Measurements from ENCODE around the gene ELL. TPM values are rescaled to one million over a fixed set of nuclear protein-coding genes. Genes with fewer than 3 reads are reported as not detected.
A peak's percentile ranks its signal among the peaks of the same experiment; 100 is the strongest.

The ELL gene
- total and polyA plus RNA-seq, 9 of the 15 experiments (the other 6 are each of a cell fraction or from before 2014, with no cell fraction given): 0.24 to 22.5 (median 4.1) TPM

- TF ChIP-seq SNRNP70 (optimal IDR thresholded peaks at IDR 0.05; ENCODE audit: low read depth, low read length): no peak
- peak; percentile 59 to 67 (median 60) for TF ChIP-seq CTCF (IDR thresholded peaks at IDR 0.05 in 2 of 3, conservative IDR thresholded peaks at IDR 0.05 in 1 of 3; ENCODE audit: insufficient read depth in 2 of 3, low read depth in 1 of 3, low read length in 3 of 3)
- no peak for TF ChIP-seq CBX1 (IDR thresholded peaks at IDR 0.05; ENCODE audit: low read depth)
- TF ChIP-seq POLR2AphosphoS2 (IDR thresholded peaks at IDR 0.05; ENCODE audit: low read length): no peak
- no peak for TF ChIP-seq ATF4 (CRISPR knock-in tag; IDR thresholded peaks at IDR 0.05)
- TF ChIP-seq CEBPG (CRISPR knock-in tag; IDR thresholded peaks at IDR 0.05): no peak
- no peak for TF ChIP-seq CEBPG (tag; conservative IDR thresholded peaks at IDR 0.05 in 1 of 2, IDR thresholded peaks at IDR 0.05 in 1 of 2)
- 0 out of 4 replicates have a peak, but pooled peaks of 1 of the 2 experiments have one; percentile 27 for TF ChIP-seq NRF1 (conservative IDR thresholded peaks at IDR 0.05 in 1 of 2, IDR thresholded peaks at IDR 0.05 in 1 of 2)
- no peak for TF ChIP-seq MCM5 (IDR thresholded peaks at IDR 0.05; ENCODE audit: low read depth)
- no peak for TF ChIP-seq ZMIZ1 (IDR thresholded peaks at IDR 0.05; ENCODE audit: low read depth in 2 of 2, low read length in 2 of 2)
- no peak for TF ChIP-seq ZNF764 (CRISPR knock-in tag; IDR thresholded peaks at IDR 0.05; ENCODE audit: low read depth)
- TF ChIP-seq CC2D1A (IDR thresholded peaks at IDR 0.05): no peak
- peak; percentile 35; the same call in 1 of the 2 replicates for TF ChIP-seq SMC3 (conservative IDR thresholded peaks at IDR 0.05; ENCODE audit: insufficient read depth, low read depth, low read length)
- TF ChIP-seq ADNP (tag; IDR thresholded peaks at IDR 0.05): no peak
- TF ChIP-seq, protein P1, sequence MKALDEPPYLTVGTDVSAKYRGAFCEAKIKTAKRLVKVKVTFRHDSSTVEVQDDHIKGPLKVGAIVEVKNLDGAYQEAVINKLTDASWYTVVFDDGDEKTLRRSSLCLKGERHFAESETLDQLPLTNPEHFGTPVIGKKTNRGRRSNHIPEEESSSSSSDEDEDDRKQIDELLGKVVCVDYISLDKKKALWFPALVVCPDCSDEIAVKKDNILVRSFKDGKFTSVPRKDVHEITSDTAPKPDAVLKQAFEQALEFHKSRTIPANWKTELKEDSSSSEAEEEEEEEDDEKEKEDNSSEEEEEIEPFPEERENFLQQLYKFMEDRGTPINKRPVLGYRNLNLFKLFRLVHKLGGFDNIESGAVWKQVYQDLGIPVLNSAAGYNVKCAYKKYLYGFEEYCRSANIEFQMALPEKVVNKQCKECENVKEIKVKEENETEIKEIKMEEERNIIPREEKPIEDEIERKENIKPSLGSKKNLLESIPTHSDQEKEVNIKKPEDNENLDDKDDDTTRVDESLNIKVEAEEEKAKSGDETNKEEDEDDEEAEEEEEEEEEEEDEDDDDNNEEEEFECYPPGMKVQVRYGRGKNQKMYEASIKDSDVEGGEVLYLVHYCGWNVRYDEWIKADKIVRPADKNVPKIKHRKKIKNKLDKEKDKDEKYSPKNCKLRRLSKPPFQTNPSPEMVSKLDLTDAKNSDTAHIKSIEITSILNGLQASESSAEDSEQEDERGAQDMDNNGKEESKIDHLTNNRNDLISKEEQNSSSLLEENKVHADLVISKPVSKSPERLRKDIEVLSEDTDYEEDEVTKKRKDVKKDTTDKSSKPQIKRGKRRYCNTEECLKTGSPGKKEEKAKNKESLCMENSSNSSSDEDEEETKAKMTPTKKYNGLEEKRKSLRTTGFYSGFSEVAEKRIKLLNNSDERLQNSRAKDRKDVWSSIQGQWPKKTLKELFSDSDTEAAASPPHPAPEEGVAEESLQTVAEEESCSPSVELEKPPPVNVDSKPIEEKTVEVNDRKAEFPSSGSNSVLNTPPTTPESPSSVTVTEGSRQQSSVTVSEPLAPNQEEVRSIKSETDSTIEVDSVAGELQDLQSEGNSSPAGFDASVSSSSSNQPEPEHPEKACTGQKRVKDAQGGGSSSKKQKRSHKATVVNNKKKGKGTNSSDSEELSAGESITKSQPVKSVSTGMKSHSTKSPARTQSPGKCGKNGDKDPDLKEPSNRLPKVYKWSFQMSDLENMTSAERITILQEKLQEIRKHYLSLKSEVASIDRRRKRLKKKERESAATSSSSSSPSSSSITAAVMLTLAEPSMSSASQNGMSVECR (CRISPR knock-in tag; IDR thresholded peaks at IDR 0.05): peak; percentile 26; the same call in 1 of the 2 replicates
- TF ChIP-seq FOS (IDR thresholded peaks at IDR 0.05; ENCODE audit: extremely low read depth, insufficient read length): no peak
- no peak for TF ChIP-seq MECOM (CRISPR knock-in tag; IDR thresholded peaks at IDR 0.05)
Measured at GRCh38 chr19:18488838-18489626, 32.8 kb downstream of the ELL start (continued).
